Measurements from ENCODE around the gene CHI3L2. TPM values are rescaled to one million over a fixed set of nuclear protein-coding genes. Genes with fewer than 3 reads are reported as not detected.

CHI3L2 gene
- total and polyA plus RNA-seq, 2 of the 13 experiments (the other 11 are each of a cell fraction or from before 2014, with no cell fraction given), result 0.46 to 1.7 TPM

DNA sequence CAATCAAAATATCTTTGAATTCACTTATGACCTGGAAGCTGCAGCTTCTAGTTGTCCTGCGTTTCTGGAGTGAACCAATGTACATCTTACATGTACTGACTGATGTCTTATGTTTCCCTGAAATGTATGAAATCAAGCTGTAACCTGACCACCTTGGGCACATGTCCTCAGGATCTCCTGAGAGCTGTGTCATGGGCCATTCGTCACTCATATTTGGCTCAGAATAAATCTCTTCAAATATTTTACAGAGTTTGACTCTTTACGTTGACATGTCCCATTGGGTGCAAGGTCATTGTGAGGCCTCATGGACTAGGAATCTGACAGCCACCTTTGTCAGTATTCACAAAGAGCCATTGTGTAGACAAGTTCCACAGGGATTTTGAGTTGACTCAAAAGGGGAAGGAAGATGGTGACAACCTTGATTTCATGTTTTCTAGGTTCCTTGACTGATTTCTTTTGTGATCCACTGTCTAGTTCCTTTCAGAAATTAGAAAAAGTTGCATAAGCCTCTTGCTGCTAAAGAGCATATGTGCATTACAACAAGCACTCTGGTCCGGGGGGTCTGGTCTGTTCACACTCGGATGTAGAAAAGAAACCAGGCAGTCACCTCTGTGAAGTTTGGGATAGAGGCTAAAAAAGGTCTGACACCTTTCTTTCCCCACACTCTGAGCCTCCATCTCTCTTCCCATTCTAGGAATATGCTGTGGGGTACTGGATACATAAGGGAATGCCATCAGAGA, 10.7 kb downstream of the CHI3L2 start (continued):
- TF ChIP-seq MAZ (IDR thresholded peaks at IDR 0.05; ENCODE audit: borderline replicate concordance, low read depth, low read length), result no peak
- no peak for TF ChIP-seq MAZ (CRISPR knock-in tag; IDR thresholded peaks at IDR 0.05; ENCODE audit: low read depth)
- TF ChIP-seq NCOR1 (IDR thresholded peaks at IDR 0.05; ENCODE audit: borderline replicate concordance, low read length), result peak; percentile 49; the same call in 1 of the 2 replicates
- no peak for TF ChIP-seq ZNF234 (CRISPR knock-in tag; conservative IDR thresholded peaks at IDR 0.05)
- peak; percentile 22; the same call in 1 of the 2 replicates for TF ChIP-seq ZNF788 (CRISPR knock-in tag; IDR thresholded peaks at IDR 0.05; ENCODE audit: borderline replicate concordance)
- no peak for TF ChIP-seq PHB2 (IDR thresholded peaks at IDR 0.05; ENCODE audit: partially characterized antibody)
- TF ChIP-seq ZNF557 (CRISPR knock-in tag; IDR thresholded peaks at IDR 0.05), result no peak
- peak; percentile 80; the same call in 1 of the 2 replicates for TF ChIP-seq SAP130 (CRISPR knock-in tag; IDR thresholded peaks at IDR 0.05; ENCODE audit: low read depth)
- TF ChIP-seq TOE1 (CRISPR knock-in tag; IDR thresholded peaks at IDR 0.05), result no peak
- TF ChIP-seq ZIK1 (CRISPR knock-in tag; IDR thresholded peaks at IDR 0.05; ENCODE audit: borderline replicate concordance, low read depth), result no peak
- no peak for TF ChIP-seq NBN (conservative IDR thresholded peaks at IDR 0.05)
- no peak for TF ChIP-seq TSC22D2 (CRISPR knock-in tag; IDR thresholded peaks at IDR 0.05; ENCODE audit: borderline replicate concordance)
- TF ChIP-seq ZZZ3 (CRISPR knock-in tag; IDR thresholded peaks at IDR 0.05; ENCODE audit: borderline replicate concordance), result no peak
- no peak for TF ChIP-seq PAWR (CRISPR knock-in tag; IDR thresholded peaks at IDR 0.05; ENCODE audit: borderline replicate concordance)
- TF ChIP-seq, protein P1, sequence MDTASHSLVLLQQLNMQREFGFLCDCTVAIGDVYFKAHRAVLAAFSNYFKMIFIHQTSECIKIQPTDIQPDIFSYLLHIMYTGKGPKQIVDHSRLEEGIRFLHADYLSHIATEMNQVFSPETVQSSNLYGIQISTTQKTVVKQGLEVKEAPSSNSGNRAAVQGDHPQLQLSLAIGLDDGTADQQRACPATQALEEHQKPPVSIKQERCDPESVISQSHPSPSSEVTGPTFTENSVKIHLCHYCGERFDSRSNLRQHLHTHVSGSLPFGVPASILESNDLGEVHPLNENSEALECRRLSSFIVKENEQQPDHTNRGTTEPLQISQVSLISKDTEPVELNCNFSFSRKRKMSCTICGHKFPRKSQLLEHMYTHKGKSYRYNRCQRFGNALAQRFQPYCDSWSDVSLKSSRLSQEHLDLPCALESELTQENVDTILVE (CRISPR knock-in tag; IDR thresholded peaks at IDR 0.05), result no peak
- TF ChIP-seq ZNF563 (CRISPR knock-in tag; IDR thresholded peaks at IDR 0.05), result no peak
- TF ChIP-seq, protein P2, sequence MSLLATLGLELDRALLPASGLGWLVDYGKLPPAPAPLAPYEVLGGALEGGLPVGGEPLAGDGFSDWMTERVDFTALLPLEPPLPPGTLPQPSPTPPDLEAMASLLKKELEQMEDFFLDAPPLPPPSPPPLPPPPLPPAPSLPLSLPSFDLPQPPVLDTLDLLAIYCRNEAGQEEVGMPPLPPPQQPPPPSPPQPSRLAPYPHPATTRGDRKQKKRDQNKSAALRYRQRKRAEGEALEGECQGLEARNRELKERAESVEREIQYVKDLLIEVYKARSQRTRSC (CRISPR knock-in tag; IDR thresholded peaks at IDR 0.05; ENCODE audit: low read depth), result no peak
- TF ChIP-seq ZMYM4 (CRISPR knock-in tag; IDR thresholded peaks at IDR 0.05), result peak; percentile 57
- TF ChIP-seq CCAR2 (optimal IDR thresholded peaks at IDR 0.05; ENCODE audit: low read depth, low read length), result no peak
- TF ChIP-seq SNAPC2 (CRISPR knock-in tag; IDR thresholded peaks at IDR 0.05), result 0 out of 2 replicates have a peak, but pooled peaks have one; percentile 31
- TF ChIP-seq ZNF260 (CRISPR knock-in tag; IDR thresholded peaks at IDR 0.05; ENCODE audit: borderline replicate concordance, low read depth), result no peak

Measured in HepG2 (cell line).